IMR-90 (cell line): ENCODE measurements around the gene SPATA33. TPM values are rescaled to one million over a fixed set of nuclear protein-coding genes. Genes with fewer than 3 reads are reported as not detected.
"Not testable (repeated sequence)": the region's sequence is repeated elsewhere in the genome, so short reads cannot be mapped to it uniquely, and the experiment has no call there.

ENCODE experiments used
- ATAC-seq: fragments of 200-7000 bp; cut with Tn5 transposase; 2 replicates; pipeline ENCODE4 v1.9.1; 2020; ENCODE audit warnings: low read depth, mild to moderate bottlenecking, moderate library complexity
- BruUV-seq: library from RNA; stranded (reverse); fragments of 400-500 nt; replicated peaks from 2 replicates; lab custom pipeline; 2021; lab: Mats Ljungman, UMichigan
- CTCF ChIA-PET: fragments of 300-600 bp; formaldehyde crosslinking; extraction: SDS; loops from one replicate; lab custom pipeline; 2021; ENCODE audit warnings: antibody characterized with exemption; lab: Yijun Ruan, JAX
- POLR2A ChIA-PET: fragments of 300-600 bp; sonication (Branson Sonifier 250); formaldehyde crosslinking; loops from one replicate; lab custom pipeline; 2022; ENCODE audit warnings: antibody characterized with exemption; ENCODE audit not compliant: unreplicated experiment; lab: Charles Lee
- DNase-seq: peaks from one replicate; pipeline ENCODE4 v3.0.0; 2013
- H2AFZ ChIP-seq: replicated peaks from 2 replicates; pipeline ENCODE3; 2013; ENCODE audit warnings: low read length, mild to moderate bottlenecking; ENCODE audit not compliant: poor library complexity
- H2AK5ac ChIP-seq: 2 replicates; pipeline ENCODE4 v1.6.1; 2013; ENCODE audit warnings: low read depth, low read length, inconsistent platforms
- H2AK9ac ChIP-seq: replicated peaks from 2 replicates; pipeline ENCODE3; 2013; ENCODE audit warnings: mild to moderate bottlenecking, low read depth, low read length, moderate library complexity; ENCODE audit not compliant: poor library complexity
- H2BK120ac ChIP-seq: 2 replicates; pipeline ENCODE4 v1.6.1; 2013; ENCODE audit warnings: low read depth, low read length, inconsistent platforms
- H2BK15ac ChIP-seq: 3 replicates; pipeline ENCODE4 v1.6.1; 2013; ENCODE audit warnings: low read depth, low read length, inconsistent platforms
- H2BK20ac ChIP-seq: 2 replicates; pipeline ENCODE4 v1.6.1; 2013; ENCODE audit warnings: low read depth, mild to moderate bottlenecking, inconsistent platforms, low read length, moderate library complexity
- H2BK5ac ChIP-seq: 2 replicates; pipeline ENCODE4 v1.6.1; 2013; ENCODE audit warnings: mild to moderate bottlenecking, low read depth, low read length, inconsistent platforms; ENCODE audit not compliant: poor library complexity, severe bottlenecking
- H3K14ac ChIP-seq: replicated peaks from 2 replicates; pipeline ENCODE4 v1.6.1; 2013; ENCODE audit warnings: low read depth, low read length, inconsistent platforms
- H3K18ac ChIP-seq: 2 replicates; pipeline ENCODE4 v1.6.1; 2013; ENCODE audit warnings: low read depth, low read length, control low read depth
- H3K23ac ChIP-seq: 2 replicates; pipeline ENCODE4 v1.6.1; 2013; ENCODE audit warnings: low read depth, low read length, inconsistent platforms
- H3K27ac ChIP-seq: 2 replicates; pipeline ENCODE4 v1.5.1; 2013; ENCODE audit warnings: mild to moderate bottlenecking, control low read depth, low read length; ENCODE audit not compliant: insufficient read depth
- H3K27me3 ChIP-seq: 2 replicates; pipeline ENCODE4 v1.6.1; 2013; ENCODE audit warnings: low read length; ENCODE audit not compliant: control insufficient read depth, insufficient read depth
- H3K36me3 ChIP-seq: 2 replicates; pipeline ENCODE4 v1.6.1; 2013; ENCODE audit warnings: low read length, mixed read lengths; ENCODE audit not compliant: control insufficient read depth, insufficient read depth
- H3K4ac ChIP-seq: 2 replicates; pipeline ENCODE4 v1.6.1; 2013; ENCODE audit warnings: low read depth, low read length, inconsistent platforms
- H3K4me1 ChIP-seq: 2 replicates; pipeline ENCODE4 v1.6.1; 2013; ENCODE audit warnings: low read length, mixed read lengths; ENCODE audit not compliant: control insufficient read depth, insufficient read depth
- H3K4me2 ChIP-seq: 2 replicates; pipeline ENCODE4 v1.6.1; 2013; ENCODE audit warnings: low read depth, mild to moderate bottlenecking, control low read depth, low read length, moderate library complexity
- H3K4me3 ChIP-seq: 2 replicates; pipeline ENCODE4 v1.5.1; 2013; ENCODE audit warnings: low read depth, mild to moderate bottlenecking, control low read depth, low read length, moderate library complexity; ENCODE audit not compliant: insufficient read depth
- H3K56ac ChIP-seq: 2 replicates; pipeline ENCODE4 v1.6.1; 2013; ENCODE audit warnings: low read length, inconsistent platforms; ENCODE audit not compliant: insufficient read depth; ENCODE audit errors: extremely low read depth
- H3K79me1 ChIP-seq, 2 experiments: 2 replicates each; pipeline ENCODE4 v1.6.1; 2013; ENCODE audit warnings: low read length in 2 of 2, inconsistent platforms in 1 of 2, low read depth in 1 of 2
- H3K9ac ChIP-seq: 2 replicates; pipeline ENCODE4 v1.6.1; 2013; ENCODE audit warnings: low read depth, low read length, control low read depth
- H3K9me1 ChIP-seq: 2 replicates; pipeline ENCODE4 v1.6.1; 2013; ENCODE audit warnings: low read length, inconsistent platforms; ENCODE audit not compliant: insufficient read depth
- H3K9me3 ChIP-seq: 2 replicates; pipeline ENCODE4 v1.6.1; 2013; ENCODE audit warnings: low read length; ENCODE audit not compliant: control insufficient read depth, insufficient read depth
- H4K20me1 ChIP-seq: 2 replicates; pipeline ENCODE4 v1.6.1; 2013; ENCODE audit warnings: low read length, inconsistent platforms; ENCODE audit not compliant: insufficient read depth
- H4K5ac ChIP-seq: 2 replicates; pipeline ENCODE4 v1.6.1; 2013; ENCODE audit warnings: mild to moderate bottlenecking, low read depth, low read length, control low read depth
- H4K8ac ChIP-seq, 2 experiments: 2 replicates each; pipeline ENCODE4 v1.6.1; 2013; ENCODE audit warnings: low read depth in 2 of 2, low read length in 2 of 2, control low read depth in 1 of 2, inconsistent platforms in 1 of 2
- H4K91ac ChIP-seq: 2 replicates; pipeline ENCODE4 v1.6.1; 2013; ENCODE audit warnings: low read depth, low read length, inconsistent platforms; ENCODE audit not compliant: insufficient read depth
- SMC3 ChIP-seq: fragments of 150-350 bp; IDR thresholded peaks from 2 replicates; pipeline ENCODE4 v1.6.1; 2016; ENCODE audit warnings: low read depth, mild to moderate bottlenecking, antibody characterized with exemption, low read length, moderate library complexity
- WGBS, 2 experiments: methylation state at CpG; one replicate each; pipeline versions ENCODE4 v1.1.5 to v1.1.7; 2013; ENCODE audit warnings: missing lambda C conversion rate in 2 of 2; ENCODE audit not compliant: insufficient read length in 1 of 2; ENCODE audit errors: extremely low coverage in 2 of 2; 5-methylcytosine and 5-hydroxymethylcytosine counted together
- dilution Hi-C: fragments of 300-500 bp; cut with HindIII; formaldehyde crosslinking; loops from one replicate; pipeline ENCODE4 v1.14.3; 2018; ENCODE audit warnings: low sequenced_read_pairs; ENCODE audit not compliant: unreplicated experiment
- in situ Hi-C: fragments of 300-500 bp; cut with MboI; formaldehyde crosslinking; loops from 3 replicates; pipeline ENCODE4 v1.14.3; 2019; ENCODE audit warnings: low sequenced_read_pairs, inconsistent platforms, mixed read lengths
- intact Hi-C: fragments of 100-400 bp; cut with micrococcal nuclease; formaldehyde crosslinking; loops from 2 replicates; pipeline ENCODE4 v1.10.0; 2022
- polyA plus RNA-seq, 3 experiments: library from polyadenylated mRNA; depleted of rRNA; stranded (reverse); fragments of >200 nt; gene quantifications; 2 replicates each; pipeline ENCODE4 v1.2.3, GENCODE V29; 2012; ENCODE audit warnings: low replicate concordance in 1 of 3
- total RNA-seq: library from RNA; depleted of rRNA; stranded (reverse); fragments of >200 nt; gene quantifications from 2 replicates; pipeline ENCODE4 v1.2.3, GENCODE V29; 2012

Gene SPATA33
- total and polyA plus RNA-seq, 2 of the 4 experiments (the other 2 are of a cell fraction) = 0.90 to 3.4 TPM

DNA sequence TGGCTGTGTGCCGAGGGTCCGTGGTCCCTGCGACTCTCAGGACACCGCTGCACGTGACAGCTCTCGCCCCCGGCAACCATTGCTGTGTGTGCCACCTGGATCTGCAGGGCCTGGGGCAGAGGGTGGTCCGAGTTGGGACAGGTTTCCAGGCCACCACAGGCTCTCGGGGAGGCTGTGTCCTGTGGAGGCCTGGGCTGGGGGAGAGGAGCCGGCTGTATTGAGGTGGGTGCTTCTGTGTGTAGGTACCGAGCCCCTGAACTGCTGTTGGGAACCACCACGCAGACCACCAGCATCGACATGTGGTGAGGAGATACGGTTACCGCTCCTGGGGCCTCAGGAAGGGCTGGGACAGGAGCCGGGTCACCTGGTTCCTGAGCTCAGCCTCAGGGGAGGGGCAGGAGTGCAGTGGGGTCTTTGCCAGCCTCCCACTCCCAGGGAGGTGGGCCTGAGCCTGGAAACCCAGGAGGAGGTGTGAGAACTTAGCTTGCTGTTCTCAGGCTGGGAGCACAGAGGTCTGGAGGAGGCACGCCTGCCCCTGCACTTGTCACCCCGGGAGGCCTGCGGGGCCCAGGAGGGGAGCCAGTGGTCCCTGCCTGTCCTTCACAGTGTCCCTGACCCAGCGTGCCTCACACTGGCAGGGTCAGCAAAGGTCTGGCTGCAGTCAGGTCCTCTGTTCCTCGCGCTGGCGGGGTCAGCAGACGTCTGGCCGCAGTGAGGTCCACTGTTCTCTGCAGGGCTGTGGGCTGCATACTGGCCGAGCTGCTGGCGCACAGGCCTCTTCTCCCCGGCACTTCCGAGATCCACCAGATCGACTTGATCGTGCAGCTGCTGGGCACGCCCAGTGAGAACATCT, 36.5 kb downstream of the SPATA33 start (continued):
- TF ChIP-seq SMC3 = no peak

DNA sequence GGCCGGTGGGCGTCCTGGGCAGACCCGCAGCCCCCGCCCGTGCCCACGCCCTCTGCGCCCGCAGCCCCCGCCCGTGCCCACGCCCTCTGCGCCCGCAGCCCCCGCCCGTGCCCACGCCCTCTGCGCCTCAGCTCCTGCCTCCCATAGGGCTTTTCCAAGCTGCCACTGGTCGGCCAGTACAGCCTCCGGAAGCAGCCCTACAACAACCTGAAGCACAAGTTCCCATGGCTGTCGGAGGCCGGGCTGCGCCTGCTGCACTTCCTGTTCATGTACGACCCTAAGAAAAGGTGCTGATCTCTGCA, 37.1 kb downstream of the SPATA33 start:
- H3K23ac ChIP-seq, ATAC-seq, in situ Hi-C loops, POLR2A ChIA-PET, H2BK120ac ChIP-seq, H2AK5ac ChIP-seq, H3K27me3 ChIP-seq, H3K18ac ChIP-seq, H2AK9ac ChIP-seq, H2BK5ac ChIP-seq, intact Hi-C loops, dilution Hi-C loops, H3K9me3 ChIP-seq, H2BK20ac ChIP-seq, H2BK15ac ChIP-seq, H2AFZ ChIP-seq, H3K56ac ChIP-seq, H3K27ac ChIP-seq, CTCF ChIA-PET, H4K91ac ChIP-seq, H4K5ac ChIP-seq, BruUV-seq, H4K8ac ChIP-seq, H3K4me3 ChIP-seq, H3K14ac ChIP-seq, H3K9ac ChIP-seq, DNase-seq, H3K4ac ChIP-seq, H3K4me2 ChIP-seq, H3K4me1 ChIP-seq, H3K9me1 ChIP-seq: not testable (repeated sequence)
- H3K79me1 ChIP-seq = peaks cover 8 to 23% of the 10 kb centered on the region in 2 experiments; a peak in 3 of 4 replicates
- peaks cover 22% of the 10 kb centered on the region for H4K20me1 ChIP-seq
- WGBS, 2 experiments = 100% methylated on average over 6 of the region's 23 CpGs; no CpG with 5 or more reads in 1 of the 2 experiments
- peaks cover 50% of the 10 kb centered on the region for H3K36me3 ChIP-seq
